B cell (primary cell): ENCODE data around the gene NUP210L. TPM values are rescaled to one million over a fixed set of nuclear protein-coding genes. Genes with fewer than 3 reads are reported as not detected.

Experiments used
- ATAC-seq: fragments of 200-7000 bp; cut with Tn5 transposase; one replicate; pipeline ENCODE4 v1.10.0; 2021; ENCODE audit warnings: low read depth, mild to moderate bottlenecking, moderate number of reproducible peaks, moderate library complexity
- CTCF ChIA-PET: fragments of 350-600 bp; sonication (Branson Sonifier 250); formaldehyde crosslinking; loops from one replicate; lab custom pipeline; 2021; ENCODE audit warnings: antibody characterized with exemption, inconsistent platforms; lab: Charles Lee
- POLR2A ChIA-PET: fragments of 350-600 bp; sonication (Branson Sonifier 250); formaldehyde crosslinking; loops from one replicate; lab custom pipeline; 2021; ENCODE audit warnings: antibody characterized with exemption; lab: Charles Lee
- DNase-seq: peaks from one replicate; pipeline ENCODE4 v3.0.0; 2013
- H2AFZ ChIP-seq: 2 replicates; pipeline ENCODE4 v1.6.1; 2012; ENCODE audit warnings: mild to moderate bottlenecking, low read depth, low read length; ENCODE audit not compliant: insufficient read depth, poor library complexity, severe bottlenecking
- H3K27ac ChIP-seq, 2 donors: 1 replicate in 1 of 2; 2 replicates in 1 of 2; pipeline ENCODE4 v1.5.1; 2012 to 2013; ENCODE audit warnings: low read length in 2 of 2, mild to moderate bottlenecking in 2 of 2, moderate library complexity in 1 of 2
- H3K27me3 ChIP-seq, 4 experiments: fragments of 200-600 bp in 1 of 4; sonication (generic) in 1 of 4; replicated peaks in 1 of 4; 1 replicate in 2 of 4; 2 replicates in 2 of 4; pipeline versions ENCODE4 v1.6.1 to v1.7.0; 2013 to 2016; ENCODE audit warnings: low read length in 3 of 4, mild to moderate bottlenecking in 2 of 4, mixed read lengths in 1 of 4, moderate library complexity in 1 of 4; ENCODE audit not compliant: insufficient read depth in 4 of 4, control insufficient read depth in 3 of 4; ENCODE audit errors: control extremely low read depth in 1 of 4
- H3K36me3 ChIP-seq, 2 experiments: replicated peaks in 1 of 2; 1 replicate in 1 of 2; 2 replicates in 1 of 2; pipeline versions ENCODE4 v1.6.1 to v1.7.1; 2013; ENCODE audit warnings: low read length in 1 of 2; ENCODE audit not compliant: insufficient read depth in 2 of 2, control insufficient read depth in 1 of 2; ENCODE audit errors: control extremely low read depth in 1 of 2, extremely low read depth in 1 of 2
- H3K4me1 ChIP-seq, 2 donors: fragments of 200-600 bp in 1 of 2; sonication (generic) in 1 of 2; 1 replicate in 1 of 2; 2 replicates in 1 of 2; pipeline versions ENCODE4 v1.5.1 to v1.6.1; 2013 to 2017; ENCODE audit warnings: low read length in 2 of 2; ENCODE audit not compliant: control insufficient read depth in 2 of 2, insufficient read depth in 2 of 2
- H3K4me2 ChIP-seq: replicated peaks from 2 replicates; pipeline ENCODE3; 2012; ENCODE audit warnings: mild to moderate bottlenecking, low read depth, low read length; ENCODE audit not compliant: poor library complexity, severe bottlenecking
- H3K4me3 ChIP-seq, 5 experiments: fragments of 200-600 bp in 1 of 5; sonication (generic) in 1 of 5; 1 replicate in 3 of 5; 2 replicates in 2 of 5; pipeline versions ENCODE4 v1.5.1 to v1.7.0; 2011 to 2016; ENCODE audit warnings: low read length in 4 of 5, mild to moderate bottlenecking in 4 of 5, low read depth in 2 of 5, control low read depth in 1 of 5, moderate library complexity in 1 of 5; ENCODE audit not compliant: insufficient read depth in 1 of 5; ENCODE audit errors: control extremely low read depth in 1 of 5, extremely low read depth in 1 of 5
- H3K79me2 ChIP-seq: fragments of 200-600 bp; sonication (generic); one replicate; pipeline ENCODE4 v1.6.0; 2016; ENCODE audit warnings: low read length; ENCODE audit not compliant: control insufficient read depth, insufficient read depth
- H3K9ac ChIP-seq: fragments of 200-600 bp; sonication (generic); 2 replicates; pipeline ENCODE4 v1.6.1; 2017; ENCODE audit warnings: mild to moderate bottlenecking, low read length, moderate library complexity
- H3K9me3 ChIP-seq, 3 donors: one replicate each; pipeline versions ENCODE4 v1.6.1 to v1.7.1; 2013; ENCODE audit warnings: low read length in 2 of 3; ENCODE audit not compliant: control insufficient read depth in 2 of 3, insufficient read depth in 1 of 3; ENCODE audit errors: control extremely low read depth in 1 of 3
- H4K20me1 ChIP-seq: 2 replicates; pipeline ENCODE4 v1.6.0; 2012; ENCODE audit warnings: mild to moderate bottlenecking, low read length; ENCODE audit not compliant: insufficient read depth, control insufficient read depth, poor library complexity, severe bottlenecking
- H3K27ac Mint-ChIP-seq: one replicate; pipeline ENCODE4 v1.8.0; 2021; ENCODE audit warnings: mixed read lengths
- H3K27me3 Mint-ChIP-seq: one replicate; pipeline ENCODE4 v1.8.0; 2021; ENCODE audit warnings: mixed read lengths
- H3K4me1 Mint-ChIP-seq: one replicate; pipeline ENCODE4 v1.8.0; 2021; ENCODE audit warnings: mixed read lengths
- H3K4me3 Mint-ChIP-seq: one replicate; pipeline ENCODE4 v1.8.0; 2021; ENCODE audit warnings: mixed read lengths
- H3K9me3 Mint-ChIP-seq: one replicate; pipeline ENCODE4 v1.8.0; 2022; ENCODE audit warnings: mixed read lengths; ENCODE audit not compliant: insufficient read depth
- EZH2 ChIP-seq: IDR thresholded peaks from 2 replicates; pipeline ENCODE4 v1.6.1; 2012; ENCODE audit warnings: borderline replicate concordance, low read depth, mild to moderate bottlenecking, moderate library complexity, low read length; ENCODE audit not compliant: insufficient read depth, poor library complexity, severe bottlenecking
- WGBS: methylation state at CpG from one replicate; pipeline ENCODE4 v1.1.5; 2013; ENCODE audit warnings: missing lambda C conversion rate; ENCODE audit not compliant: insufficient coverage; 5-methylcytosine and 5-hydroxymethylcytosine counted together
- intact Hi-C: fragments of 100-400 bp; cut with micrococcal nuclease; formaldehyde crosslinking; loops from one replicate; pipeline ENCODE4 v1.10.0; 2022
- polyA plus RNA-seq: library from polyadenylated mRNA; depleted of rRNA; stranded (reverse); fragments of >200 nt; gene quantifications from 2 replicates; pipeline ENCODE4 v1.2.3, GENCODE V29; 2012
- small RNA-seq: library from RNA; depleted of rRNA; stranded (forward); fragments of <200 nt; gene quantifications from one replicate; pipeline ENCODE3, GENCODE V24; 2012; ENCODE audit warnings: low replicate concordance, low read depth; ENCODE audit not compliant: insufficient read length
- total RNA-seq, 2 donors: library from RNA; stranded (reverse); fragments of 120-200 nt in 1 of 2; gene quantifications; 1 replicate in 1 of 2; 2 replicates in 1 of 2; pipeline versions ENCODE4 v1.2.3 to v1.2.4, GENCODE V29; 2013 to 2022
- TF ChIP-seq, protein P1 (sequence below): fragments of 200-600 bp; IDR thresholded peaks from one replicate; pipeline ENCODE4 v1.8.0; 2022; ENCODE audit warnings: antibody characterized with exemption, mild to moderate bottlenecking

NUP210L gene
- total and polyA plus RNA-seq, 2 donors (not counting 1 experiment from before 2014, with no cell fraction given) = 0.04 to 0.20 TPM

DNA sequence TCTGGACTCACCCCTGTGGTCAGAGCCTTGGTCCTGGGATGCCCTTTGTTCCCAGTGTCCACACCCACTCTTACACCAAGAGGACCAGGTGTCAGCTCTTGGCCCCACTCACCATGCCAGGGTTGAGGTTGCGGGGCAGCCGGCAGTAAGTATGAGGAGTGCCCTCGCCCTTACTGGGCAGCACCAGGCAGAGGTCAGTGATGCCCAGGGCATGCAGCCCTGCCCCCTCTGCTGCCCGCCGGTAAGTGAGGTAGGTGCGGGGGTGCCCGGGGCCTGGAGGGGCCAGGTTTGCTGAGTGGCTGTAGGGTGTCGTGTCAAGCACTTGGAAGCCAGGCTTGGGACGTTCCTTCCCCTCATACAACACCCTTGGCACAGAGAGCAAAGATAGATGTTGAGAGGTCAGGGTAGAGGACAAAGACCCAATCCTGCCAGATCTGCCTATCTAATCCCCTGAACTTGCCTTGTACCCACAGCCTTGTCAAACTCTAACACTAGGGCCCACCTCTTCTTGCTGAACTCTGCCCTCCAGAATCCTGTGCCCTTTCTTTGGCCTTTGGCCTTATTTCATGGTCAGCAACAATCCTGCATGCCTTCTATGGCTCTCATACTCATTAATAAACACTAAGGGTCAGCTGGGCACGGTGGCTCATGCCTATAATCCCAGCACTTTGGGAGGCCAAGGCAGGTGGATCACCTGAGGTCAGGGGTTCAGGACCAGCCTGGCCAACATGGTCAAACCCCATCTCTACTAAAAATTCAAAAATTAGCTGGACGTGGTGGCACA, 211.9 kb downstream of the NUP210L start:
- TF ChIP-seq EZH2 = no peak
- TF ChIP-seq, protein P1, sequence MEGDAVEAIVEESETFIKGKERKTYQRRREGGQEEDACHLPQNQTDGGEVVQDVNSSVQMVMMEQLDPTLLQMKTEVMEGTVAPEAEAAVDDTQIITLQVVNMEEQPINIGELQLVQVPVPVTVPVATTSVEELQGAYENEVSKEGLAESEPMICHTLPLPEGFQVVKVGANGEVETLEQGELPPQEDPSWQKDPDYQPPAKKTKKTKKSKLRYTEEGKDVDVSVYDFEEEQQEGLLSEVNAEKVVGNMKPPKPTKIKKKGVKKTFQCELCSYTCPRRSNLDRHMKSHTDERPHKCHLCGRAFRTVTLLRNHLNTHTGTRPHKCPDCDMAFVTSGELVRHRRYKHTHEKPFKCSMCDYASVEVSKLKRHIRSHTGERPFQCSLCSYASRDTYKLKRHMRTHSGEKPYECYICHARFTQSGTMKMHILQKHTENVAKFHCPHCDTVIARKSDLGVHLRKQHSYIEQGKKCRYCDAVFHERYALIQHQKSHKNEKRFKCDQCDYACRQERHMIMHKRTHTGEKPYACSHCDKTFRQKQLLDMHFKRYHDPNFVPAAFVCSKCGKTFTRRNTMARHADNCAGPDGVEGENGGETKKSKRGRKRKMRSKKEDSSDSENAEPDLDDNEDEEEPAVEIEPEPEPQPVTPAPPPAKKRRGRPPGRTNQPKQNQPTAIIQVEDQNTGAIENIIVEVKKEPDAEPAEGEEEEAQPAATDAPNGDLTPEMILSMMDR = no peak
- ChIA-PET CTCF (interaction anchor here (1.3 to 5.9 kb wide), 3 partner anchors 21 to 43 kb away, joined by 3 to 65 read pairs (median 46); partner anchors contain the start of genes CREB3L4, GATAD2B, RAB13 and SLC39A1), POLR2A (interaction anchor here (4.1 to 4.2 kb wide), 2 partner anchors 20 to 34 kb away, joined by 40 to 124 read pairs; partner anchors contain the start of genes GATAD2B and JTB)
- DNase-seq = no peak
- Histone ChIP-seq H3K27me3 (no peaks in the 10 kb centered on the region), H3K4me1 (peaks cover 24 to 40% of the 10 kb centered on the region in 2 donors), H3K4me2 (peak overlapping the region; percentile 16), H3K9ac (no peak overlapping the region), H4K20me1 (peaks cover 40% of the 10 kb centered on the region), H3K9me3 (no peaks in the 10 kb centered on the region), H3K4me3 (no peak overlapping the region), H3K36me3 (peaks cover 17 to 62% of the 10 kb centered on the region in 2 experiments), H3K27ac (peak overlapping the region in 1 of 2 donors; percentile 51), H2AFZ (no peak overlapping the region), H3K79me2 (peaks cover 51% of the 10 kb centered on the region)
- intact Hi-C loops = no loop called here
- WGBS = 100% methylated on average over 5 of the region's 11 CpGs
- Mint-ChIP-seq H3K4me1 (peaks cover 44% of the 10 kb centered on the region), H3K27me3 (no peaks in the 10 kb centered on the region), H3K4me3 (peak overlapping the region; percentile 27), H3K9me3 (no peaks in the 10 kb centered on the region), H3K27ac (peak overlapping the region; percentile 37)
- ATAC-seq = no peak

Small RNA genes lying within 50 kb of the gene (small RNA-seq; reads per million reads assigned to genes)
- gene MIR190B (0.95 reads per million), gene MIR5698 (not detected), gene MIR6737 (not detected), gene RNU6-179P (not detected)

Other genes starting within 250 kb of the NUP210L start
- gene GATAD2B, start 232.1 kb downstream of the NUP210L start, total RNA-seq = 99.6 and 105 TPM in 2 replicates
- 15.0 and 16.7 TPM in 2 replicates for gene GATAD2B, start 232.1 kb downstream of the NUP210L start, polyA plus RNA-seq
- 272 and 275 TPM in 2 replicates for gene DENND4B, start 208.4 kb downstream of the NUP210L start, total RNA-seq
- 389 and 440 TPM in 2 replicates for gene DENND4B, start 208.4 kb downstream of the NUP210L start, polyA plus RNA-seq
- 153 and 157 TPM in 2 replicates for gene CRTC2, start 196.5 kb downstream of the NUP210L start, total RNA-seq
- 94.6 and 120 TPM in 2 replicates for gene CRTC2, start 196.5 kb downstream of the NUP210L start, polyA plus RNA-seq
- gene SLC39A1, start 191.5 kb downstream of the NUP210L start, total RNA-seq = 28.1 and 29.8 TPM in 2 replicates
- 19.2 and 19.3 TPM in 2 replicates for gene SLC39A1, start 191.5 kb downstream of the NUP210L start, polyA plus RNA-seq
- 19.9 and 21.8 TPM in 2 replicates for gene CREB3L4, start 187.2 kb downstream of the NUP210L start, total RNA-seq
- gene CREB3L4, start 187.2 kb downstream of the NUP210L start, polyA plus RNA-seq = 23.4 and 28.1 TPM in 2 replicates
- 99.1 and 106 TPM in 2 replicates for gene JTB, start 177.4 kb downstream of the NUP210L start, total RNA-seq
- 144 and 159 TPM in 2 replicates for gene JTB, start 177.4 kb downstream of the NUP210L start, polyA plus RNA-seq
- gene RAB13, start 168.7 kb downstream of the NUP210L start, total RNA-seq = 9.7 and 10.5 TPM in 2 replicates
- 0.09 and 0.50 TPM in 2 replicates for gene RAB13, start 168.7 kb downstream of the NUP210L start, polyA plus RNA-seq
- gene RPS27, start 164.3 kb downstream of the NUP210L start, total RNA-seq = 4,276 and 4,812 TPM in 2 replicates
- gene RPS27, start 164.3 kb downstream of the NUP210L start, polyA plus RNA-seq = 12,632 and 15,978 TPM in 2 replicates
- gene TPM3, start 37.0 kb upstream of the NUP210L start, total RNA-seq = 300 TPM in 2 replicates
- gene TPM3, start 37.0 kb upstream of the NUP210L start, polyA plus RNA-seq = 186 and 301 TPM in 2 replicates
- not detected in 2 replicates for gene CFAP141, start 51.3 kb upstream of the NUP210L start, total RNA-seq
- not detected in 2 replicates for gene CFAP141, start 51.3 kb upstream of the NUP210L start, polyA plus RNA-seq
- gene UBAP2L, start 65.9 kb upstream of the NUP210L start, total RNA-seq = 218 and 219 TPM in 2 replicates
- gene UBAP2L, start 65.9 kb upstream of the NUP210L start, polyA plus RNA-seq = 147 and 251 TPM in 2 replicates
- gene HAX1, start 117.6 kb upstream of the NUP210L start, total RNA-seq = 74.2 and 85.7 TPM in 2 replicates
- gene HAX1, start 117.6 kb upstream of the NUP210L start, polyA plus RNA-seq = 80.9 and 88.8 TPM in 2 replicates
- gene AQP10, start 166.0 kb upstream of the NUP210L start, total RNA-seq = not detected in 2 replicates
- gene AQP10, start 166.0 kb upstream of the NUP210L start, polyA plus RNA-seq = 0.06 TPM in 1 of 2 replicates, not detected in the other
- 31.1 and 32.4 TPM in 2 replicates for gene ATP8B2, start 170.5 kb upstream of the NUP210L start, total RNA-seq
- gene ATP8B2, start 170.5 kb upstream of the NUP210L start, polyA plus RNA-seq = 50.2 and 54.1 TPM in 2 replicates